Uterus (tissue), 2 donors: ENCODE results near the gene SND1.

ENCODE experiments used
- CTCF ChIP-seq, 4 experiments: fragments of 200-600 bp in 2 of 4; fragments of 450-650 bp in 2 of 4; sonication (generic) in 2 of 4; IDR thresholded peaks; one replicate each; pipeline ENCODE4 v1.5.1; 2016 to 2019; ENCODE audit warnings: antibody characterized with exemption in 4 of 4, mild to moderate bottlenecking in 2 of 4, moderate library complexity in 1 of 4
- POLR2A ChIP-seq, 2 donors: fragments of 450-650 bp; IDR thresholded peaks; one replicate each; pipeline ENCODE4 v1.6.1; 2016; ENCODE audit warnings: antibody characterized with exemption in 2 of 2, mild to moderate bottlenecking in 1 of 2, moderate library complexity in 1 of 2

DNA sequence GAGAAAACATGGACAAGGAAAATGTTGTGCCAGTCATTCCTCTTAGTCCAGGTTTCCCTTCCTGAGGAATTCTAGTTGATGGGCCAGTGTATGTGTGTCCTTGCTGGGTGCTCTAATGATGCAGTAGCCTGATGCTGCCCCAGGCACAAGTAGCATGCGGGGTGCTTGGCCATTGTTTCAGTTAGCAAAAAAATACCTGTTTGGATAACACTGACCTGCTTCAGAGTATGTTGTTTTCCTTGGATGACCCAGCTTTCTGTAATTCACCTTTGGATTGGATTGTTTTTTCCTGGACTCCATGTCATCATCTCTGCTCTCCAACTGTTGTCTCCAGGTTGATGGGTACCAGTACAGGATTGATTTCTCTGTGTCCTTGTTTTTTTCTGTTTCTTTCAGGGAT is 169.2 kb downstream of the SND1 start:
- TF ChIP-seq POLR2A (IDR thresholded peaks at IDR 0.05): no peak
- TF ChIP-seq CTCF (IDR thresholded peaks at IDR 0.05): no peak
